Endothelial cell of umbilical vein (primary cell): ENCODE data around the gene ALDH1L1. TPM values are rescaled to one million over a fixed set of nuclear protein-coding genes. Genes with fewer than 3 reads are reported as not detected.

Experiments used
- BruUV-seq: library from RNA; stranded (reverse); fragments of 400-500 nt; replicated peaks from 2 replicates; lab custom pipeline; 2021; lab: Mats Ljungman, UMichigan
- CTCF ChIA-PET: fragments of 300-600, 350-600 bp; sonication (Branson Sonifier 250); formaldehyde crosslinking; loops from one replicate; lab custom pipeline; 2021; ENCODE audit warnings: antibody characterized with exemption, inconsistent platforms; lab: Charles Lee
- POLR2A ChIA-PET: fragments of 300-600, 350-600 bp; sonication (Branson Sonifier 250); formaldehyde crosslinking; loops from one replicate; lab custom pipeline; 2021; ENCODE audit warnings: antibody characterized with exemption, inconsistent platforms; lab: Charles Lee
- DNase-seq: peaks from one replicate; pipeline ENCODE4 v3.0.0-alpha.2; 2011; ENCODE audit warnings: low read depth, low spot score
- FAIRE-seq: peaks from 2 replicates; lab custom pipeline; 2011; peaks lifted over from hg19 to GRCh38; lab: Jason Lieb, UNC
- H2AFZ ChIP-seq: 2 replicates; pipeline ENCODE4 v1.6.0; 2012; ENCODE audit warnings: low read depth, low read length, control low read depth, inconsistent platforms
- H3K27ac ChIP-seq: 2 replicates; pipeline ENCODE4 v1.5.1; 2011; ENCODE audit warnings: low read depth, mild to moderate bottlenecking, control low read depth, low read length, moderate library complexity; ENCODE audit not compliant: insufficient read depth
- H3K27me3 ChIP-seq, 2 experiments: 2 replicates each; pipeline versions ENCODE4 v1.6.0 to v1.6.1; 2011; ENCODE audit warnings: low read length in 2 of 2, mixed read lengths in 1 of 2; ENCODE audit not compliant: control insufficient read depth in 2 of 2, insufficient read depth in 2 of 2
- H3K36me3 ChIP-seq, 2 experiments: 2 replicates in 1 of 2; 3 replicates in 1 of 2; pipeline ENCODE4 v1.5.1; 2011; ENCODE audit warnings: low read length in 2 of 2, mild to moderate bottlenecking in 1 of 2, moderate library complexity in 1 of 2; ENCODE audit not compliant: control insufficient read depth in 2 of 2, insufficient read depth in 2 of 2; ENCODE audit errors: extremely low read depth in 1 of 2
- H3K4me1 ChIP-seq: 3 replicates; pipeline ENCODE4 v1.5.1; 2011; ENCODE audit warnings: mild to moderate bottlenecking, low read length; ENCODE audit not compliant: control insufficient read depth, insufficient read depth; ENCODE audit errors: extremely low read depth
- H3K4me2 ChIP-seq: 2 replicates; pipeline ENCODE4 v1.6.1; 2011; ENCODE audit warnings: low read length, control low read depth, mixed read lengths; ENCODE audit not compliant: insufficient read depth
- H3K4me3 ChIP-seq, 3 experiments: fragments of 200-600 bp in 1 of 3; sonication (generic), shearing (Covaris generic) in 1 of 3; replicated peaks in 1 of 3; 2 replicates each; pipeline ENCODE4 v1.5.1; 2011 to 2016; ENCODE audit warnings: control low read depth in 3 of 3, low read length in 3 of 3, mild to moderate bottlenecking in 2 of 3, inconsistent platforms in 1 of 3, low read depth in 1 of 3, moderate library complexity in 1 of 3; ENCODE audit not compliant: insufficient read depth in 1 of 3
- H3K79me2 ChIP-seq: 2 replicates; pipeline ENCODE4 v1.6.0; 2012; ENCODE audit warnings: low read length, inconsistent platforms; ENCODE audit not compliant: control insufficient read depth, insufficient read depth
- H3K9ac ChIP-seq: replicated peaks from 2 replicates; pipeline ENCODE3; 2011; ENCODE audit warnings: low read length, control low read depth; ENCODE audit not compliant: insufficient read depth; ENCODE audit errors: extremely low read depth
- H3K9me1 ChIP-seq: replicated peaks from 3 replicates; pipeline ENCODE4 v1.6.0; 2011; ENCODE audit warnings: mild to moderate bottlenecking, low read length; ENCODE audit not compliant: control insufficient read depth, insufficient read depth; ENCODE audit errors: extremely low read depth
- H3K9me3 ChIP-seq: replicated peaks from 2 replicates; pipeline ENCODE4 v1.5.1; 2012; ENCODE audit warnings: low read length, inconsistent platforms; ENCODE audit not compliant: control insufficient read depth, insufficient read depth
- H4K20me1 ChIP-seq: replicated peaks from 2 replicates; pipeline ENCODE3; 2011; ENCODE audit warnings: mild to moderate bottlenecking, low read length; ENCODE audit not compliant: control insufficient read depth, insufficient read depth; ENCODE audit errors: extremely low read depth
- CTCF ChIP-seq, 2 donors: IDR thresholded peaks; 1 replicate in 1 of 2; 2 replicates in 1 of 2; pipeline ENCODE4 v1.5.1; 2011; ENCODE audit warnings: low read length in 2 of 2, mild to moderate bottlenecking in 2 of 2, moderate library complexity in 2 of 2, control low read depth in 1 of 2, inconsistent platforms in 1 of 2, low read depth in 1 of 2; ENCODE audit not compliant: insufficient read depth in 1 of 2; ENCODE audit errors: extremely low read depth in 1 of 2
- EZH2 ChIP-seq: IDR thresholded peaks from 2 replicates; pipeline ENCODE4 v1.6.1; 2012; ENCODE audit warnings: borderline replicate concordance, low read depth, mild to moderate bottlenecking, moderate library complexity, low read length, inconsistent platforms; ENCODE audit not compliant: severe bottlenecking
- FOS ChIP-seq: IDR thresholded peaks from 2 replicates; pipeline ENCODE4 v1.6.1; 2011; ENCODE audit warnings: mild to moderate bottlenecking, low read length, moderate library complexity, borderline replicate concordance; ENCODE audit not compliant: insufficient read depth
- GATA2 ChIP-seq: IDR thresholded peaks from 2 replicates; pipeline ENCODE4 v1.7.0; 2011; ENCODE audit warnings: low read depth, mild to moderate bottlenecking, moderate library complexity, mixed read lengths, low read length; ENCODE audit not compliant: insufficient read length, insufficient read depth
- JUN ChIP-seq: IDR thresholded peaks from 2 replicates; pipeline ENCODE4 v1.6.1; 2011; ENCODE audit warnings: borderline replicate concordance, low read depth; ENCODE audit not compliant: insufficient read length, insufficient read depth
- MAX ChIP-seq: IDR thresholded peaks from 2 replicates; pipeline ENCODE4 v1.6.1; 2011; ENCODE audit not compliant: insufficient read depth, insufficient read length
- MYC ChIP-seq: IDR thresholded peaks from one replicate; pipeline ENCODE4 v1.6.1; 2011; ENCODE audit warnings: mild to moderate bottlenecking, low read depth, low read length
- POLR2A ChIP-seq: IDR thresholded peaks from 2 replicates; pipeline ENCODE4 v1.6.1; 2012; ENCODE audit warnings: low read depth, mild to moderate bottlenecking, control low read depth, low read length
- POLR2AphosphoS5 ChIP-seq: IDR thresholded peaks from 2 replicates; pipeline ENCODE4 v1.6.1; 2012; ENCODE audit warnings: low read depth, mild to moderate bottlenecking, control low read depth, low read length, moderate library complexity; ENCODE audit not compliant: insufficient read depth
- dilution Hi-C: fragments of 300-500 bp; cut with MboI; formaldehyde crosslinking; loops from one replicate; pipeline ENCODE4 v1.15.0; 2019; ENCODE audit warnings: low sequenced_read_pairs; ENCODE audit not compliant: extremely low pct_ligation_motif_present
- intact Hi-C: fragments of 100-400 bp; cut with micrococcal nuclease; formaldehyde crosslinking; loops from one replicate; pipeline ENCODE4 v1.10.0; 2022
- polyA plus RNA-seq, 4 experiments: library from polyadenylated mRNA; depleted of rRNA in 3 of 4; stranded (reverse) in 3 of 4; unstranded in 1 of 4; fragments of >200 nt; gene quantifications; 2 replicates each; pipeline versions ENCODE4 v1.2.1 to v1.2.3, GENCODE V29; 2011 to 2012; ENCODE audit warnings: missing spikeins in 1 of 4
- total RNA-seq: library from RNA; stranded (reverse); gene quantifications from 2 replicates; pipeline ENCODE4 v1.2.3, GENCODE V29; 2021

Gene ALDH1L1
- total and polyA plus RNA-seq, 2 donors (not counting 3 experiments of a cell fraction or from before 2014, with no cell fraction given): not detected

- ChIA-PET CTCF (no interaction called here), POLR2A (no interaction called here)
- FAIRE-seq (no peak), DNase-seq (no peak)
- Histone ChIP-seq H3K36me3 (no peaks in the 10 kb centered on the region), H3K4me2 (no peak overlapping the region), H3K9ac (no peak overlapping the region), H3K9me1 (no peaks in the 10 kb centered on the region), H4K20me1 (no peaks in the 10 kb centered on the region), H3K9me3 (no peaks in the 10 kb centered on the region), H3K27ac (no peak overlapping the region), H2AFZ (no peak overlapping the region), H3K4me3 (no peak overlapping the region), H3K79me2 (no peaks in the 10 kb centered on the region), H3K4me1 (peaks cover 11% of the 10 kb centered on the region), H3K27me3 (peaks cover 0 to 1% of the 10 kb centered on the region in 2 experiments)
- no TSS peak for BruUV-seq
- dilution Hi-C loops: no loop called here
- intact Hi-C loops: no loop called here
- TF ChIP-seq FOS: no peak
- TF ChIP-seq MAX: no peak
- TF ChIP-seq CTCF (IDR thresholded peaks at IDR 0.05; ENCODE audit: extremely low read depth in 1 of 2, insufficient read depth in 1 of 2, low read depth in 1 of 2, low read length in 2 of 2): no peak
- TF ChIP-seq JUN: no peak
- no peak for TF ChIP-seq GATA2
- no peak for TF ChIP-seq POLR2A
- TF ChIP-seq EZH2: no peak
- TF ChIP-seq MYC: no peak
- TF ChIP-seq POLR2AphosphoS5: no peak
These were observed 52.5 kb downstream of the ALDH1L1 start for GRCh38 chr3:126127904-126128303.
